Stimulated activated CD8-positive, alpha-beta memory T cell treated with anti-CD3 and anti-CD28 coated beads, Interleukin-7, amount 100 ng/mL, for 4 hours (primary cell): ENCODE measurements around the gene CDK17.
A peak's percentile ranks its signal among the peaks of the same experiment; 100 is the strongest.

Experiments used
- DNase-seq, 2 donors: peaks; one replicate each; pipeline ENCODE4 v3.0.0-alpha.2; 2020; ENCODE audit warnings: low read depth in 2 of 2

CDK17 gene

GRCh38 chr12:96238336-96239047 is 161.7 kb downstream of the CDK17 start:
- no peak for DNase-seq

- peak; percentile 50 to 51 for DNase-seq
These were observed 162.7 kb downstream of the CDK17 start for GRCh38 chr12:96237465-96238077.

GRCh38 chr12:96237035-96237434 is 163.2 kb downstream of the CDK17 start:
- DNase-seq: no peak

- no peak for DNase-seq
These were observed 163.9 kb downstream of the CDK17 start for GRCh38 chr12:96236221-96236822.

- DNase-seq: no peak
These were observed 164.8 kb downstream of the CDK17 start for GRCh38 chr12:96235484-96235826.

GRCh38 chr12:96234591-96235483 is 165.4 kb downstream of the CDK17 start:
- DNase-seq: no peak

- no peak for DNase-seq
These were observed 166.2 kb downstream of the CDK17 start for GRCh38 chr12:96233939-96234461.

GRCh38 chr12:96233168-96233567 is 167.1 kb downstream of the CDK17 start:
- no peak for DNase-seq

GRCh38 chr12:96230646-96231045 is 169.6 kb downstream of the CDK17 start:
- no peak for DNase-seq

GRCh38 chr12:96228566-96229248 is 171.5 kb downstream of the CDK17 start:
- DNase-seq: no peak
